Activated T-helper 9 cell treated with anti-CD3 and anti-CD28 coated beads, Interleukin-2, amount 50 U/mL, for 16 hours (primary cell): ENCODE data around the gene ZBTB32.
"Not testable (repeated sequence)": the region's sequence is repeated elsewhere in the genome, so short reads cannot be mapped to it uniquely, and the experiment has no call there.

ENCODE experiments used
- DNase-seq: peaks from one replicate; pipeline ENCODE4 v3.0.0-alpha.2; 2020; ENCODE audit warnings: low read depth

The ZBTB32 gene, protein sequence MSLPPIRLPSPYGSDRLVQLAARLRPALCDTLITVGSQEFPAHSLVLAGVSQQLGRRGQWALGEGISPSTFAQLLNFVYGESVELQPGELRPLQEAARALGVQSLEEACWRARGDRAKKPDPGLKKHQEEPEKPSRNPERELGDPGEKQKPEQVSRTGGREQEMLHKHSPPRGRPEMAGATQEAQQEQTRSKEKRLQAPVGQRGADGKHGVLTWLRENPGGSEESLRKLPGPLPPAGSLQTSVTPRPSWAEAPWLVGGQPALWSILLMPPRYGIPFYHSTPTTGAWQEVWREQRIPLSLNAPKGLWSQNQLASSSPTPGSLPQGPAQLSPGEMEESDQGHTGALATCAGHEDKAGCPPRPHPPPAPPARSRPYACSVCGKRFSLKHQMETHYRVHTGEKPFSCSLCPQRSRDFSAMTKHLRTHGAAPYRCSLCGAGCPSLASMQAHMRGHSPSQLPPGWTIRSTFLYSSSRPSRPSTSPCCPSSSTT

DNA sequence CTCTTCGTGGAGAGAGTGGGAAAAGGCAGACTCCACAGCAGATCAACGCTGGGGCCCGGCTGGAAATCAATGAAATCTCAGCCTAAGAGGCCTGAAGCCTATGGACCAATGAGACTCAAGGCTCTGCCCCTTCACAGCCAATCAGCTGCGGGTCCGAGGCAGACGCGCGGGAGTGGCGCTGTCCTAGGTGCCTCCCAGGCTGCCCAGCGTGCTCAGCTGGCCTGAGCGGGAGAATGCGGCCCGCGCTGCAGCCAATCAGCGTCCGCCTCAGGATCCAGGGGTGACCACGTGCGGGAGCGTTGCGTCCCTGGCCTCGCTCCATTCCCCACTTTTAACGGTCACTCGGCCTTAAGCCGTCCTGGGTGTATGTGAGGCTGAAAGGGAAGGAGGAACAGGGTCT lies at the start of gene ZBTB32:
Gene ZBTB32 (plus strand): TSS at position 341 of the 400 bp plus-strand sequence. CDS start 10,069 bp downstream, outside the sequence.
- DNase-seq: no peak

DNA sequence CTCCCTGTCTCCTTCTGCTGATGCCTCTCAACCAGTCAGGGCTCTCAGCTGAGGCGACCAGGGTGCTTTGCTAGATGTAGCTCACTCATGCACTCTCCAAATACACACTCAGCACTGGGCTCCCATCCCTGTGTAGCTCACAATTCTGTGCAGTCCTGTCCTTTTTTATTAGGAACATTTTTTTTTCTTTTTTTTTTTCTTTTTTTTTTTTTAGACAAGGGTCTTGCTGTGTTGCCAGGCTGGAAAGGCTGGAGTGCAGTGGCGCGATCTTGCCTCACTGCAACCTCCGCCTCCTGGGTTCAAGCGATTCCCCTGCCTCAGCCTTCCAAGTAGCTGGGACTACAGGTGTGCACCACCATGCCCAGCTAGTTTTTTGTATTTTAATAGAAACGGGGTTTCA lies 49.5 kb upstream of the ZBTB32 start:
- DNase-seq: not testable (repeated sequence)

DNA sequence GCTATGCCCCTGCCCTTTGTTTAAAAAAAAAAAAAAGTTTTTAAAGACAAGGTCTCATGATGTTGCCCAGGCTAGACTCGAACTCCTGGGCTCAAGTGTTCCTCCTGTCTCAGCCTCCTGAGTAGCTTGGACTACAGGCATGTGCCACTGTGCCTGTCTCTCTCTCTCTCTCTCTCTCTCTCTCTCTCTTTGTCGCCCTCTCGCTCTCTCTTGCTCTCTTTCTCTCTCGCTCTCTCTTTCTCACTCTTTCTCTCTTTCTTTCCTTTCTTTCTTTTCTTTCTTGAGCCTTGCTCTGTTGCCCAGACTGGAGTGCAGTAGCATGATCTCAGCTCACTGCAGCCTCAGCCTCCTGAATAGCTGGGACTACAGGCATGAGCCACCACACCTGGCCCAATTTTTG lies 48.8 kb upstream of the ZBTB32 start:
- no peak for DNase-seq

DNA sequence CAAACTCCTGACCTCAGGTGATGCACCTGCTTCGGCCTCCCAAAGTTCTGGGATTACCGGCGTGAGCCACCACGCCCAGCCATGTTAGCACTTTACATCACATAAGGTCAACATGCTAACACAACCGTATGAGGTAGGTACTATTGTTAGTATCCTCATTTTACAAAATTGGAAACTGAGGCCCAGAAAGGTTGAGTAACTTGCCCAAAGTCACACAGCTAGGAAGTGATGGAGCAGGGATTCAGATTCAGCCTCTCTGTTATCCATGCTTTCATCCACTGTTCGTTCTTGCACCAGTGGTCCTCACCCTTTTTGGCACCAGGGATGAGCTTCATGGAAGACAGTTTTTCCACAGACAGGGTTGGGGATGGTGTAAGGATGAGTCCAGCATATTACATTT lies 47.7 kb upstream of the ZBTB32 start:
- no peak for DNase-seq

DNA sequence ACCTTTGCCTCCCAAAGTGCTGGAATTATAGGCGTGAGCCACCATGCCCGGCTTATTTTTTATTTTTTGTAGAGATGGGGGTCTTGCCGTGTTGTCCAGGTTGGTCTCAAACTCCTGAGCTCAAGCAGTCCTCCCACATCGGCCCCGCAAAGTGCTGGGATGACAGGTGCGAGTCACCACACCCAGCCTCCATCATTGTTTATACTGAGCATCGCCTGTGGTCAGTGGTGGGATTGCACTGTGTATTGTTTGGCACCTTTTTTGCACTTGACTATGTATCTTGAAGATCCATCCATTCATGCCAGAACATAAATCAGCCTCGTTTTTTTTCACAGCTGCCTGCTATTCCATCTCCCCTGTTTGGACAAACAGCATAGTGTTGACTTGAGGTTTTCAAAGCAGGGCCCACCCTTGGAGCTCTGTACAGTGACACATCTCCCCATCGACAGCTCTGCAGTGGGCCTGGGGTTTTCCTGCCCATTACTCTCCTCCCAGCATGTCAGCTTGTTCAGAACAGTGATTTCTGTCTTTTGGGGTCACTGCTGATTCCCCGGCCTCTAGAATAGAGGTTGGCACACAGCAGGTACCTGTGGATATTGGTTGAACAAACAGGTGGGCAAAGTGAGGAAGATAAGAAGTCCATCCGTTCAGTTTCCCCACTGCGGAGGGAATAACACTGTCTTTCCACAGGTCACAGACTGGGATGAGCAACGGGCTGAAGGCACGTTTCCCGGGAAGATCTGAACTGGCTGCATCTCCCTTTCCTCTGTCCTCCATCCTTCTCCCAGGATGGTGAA lies 46.3 kb upstream of the ZBTB32 start:
- no peak for DNase-seq

DNA sequence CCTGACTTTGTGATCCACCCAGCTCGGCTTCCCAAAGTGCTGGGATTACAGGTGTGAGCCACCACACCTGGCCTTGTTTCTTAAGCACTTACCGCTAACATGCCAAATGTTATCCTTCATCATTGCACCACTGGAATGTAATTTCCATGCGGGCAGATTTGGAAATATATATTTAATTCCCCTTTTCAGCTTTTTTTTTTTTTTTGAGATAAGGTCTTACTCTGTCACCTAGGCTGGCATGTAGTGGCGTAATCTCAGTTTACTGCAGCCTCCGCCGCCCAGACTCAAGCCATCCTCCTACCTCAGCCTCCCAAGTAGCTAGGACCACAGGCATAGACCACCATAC lies 42.4 kb upstream of the ZBTB32 start:
- no peak for DNase-seq

DNA sequence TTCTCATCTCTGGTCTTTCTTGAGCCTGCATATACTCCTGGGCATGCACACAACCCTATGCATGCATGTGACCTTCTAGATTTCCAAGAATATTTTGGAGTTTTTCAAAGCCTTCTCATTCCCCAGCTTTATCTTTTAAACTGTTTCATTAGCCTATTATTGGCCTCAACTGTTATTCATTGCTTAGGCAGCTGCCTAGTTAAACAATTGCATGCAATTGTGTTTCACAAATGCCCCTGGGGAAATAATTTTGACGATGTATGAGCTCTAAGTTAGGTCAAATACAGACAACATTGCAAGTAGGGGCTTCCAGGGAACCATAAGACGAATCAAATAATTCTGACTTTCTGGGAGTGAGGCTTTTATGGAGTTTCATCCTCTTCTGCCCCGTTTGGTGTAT lies 40.4 kb upstream of the ZBTB32 start:
- no peak for DNase-seq

DNA sequence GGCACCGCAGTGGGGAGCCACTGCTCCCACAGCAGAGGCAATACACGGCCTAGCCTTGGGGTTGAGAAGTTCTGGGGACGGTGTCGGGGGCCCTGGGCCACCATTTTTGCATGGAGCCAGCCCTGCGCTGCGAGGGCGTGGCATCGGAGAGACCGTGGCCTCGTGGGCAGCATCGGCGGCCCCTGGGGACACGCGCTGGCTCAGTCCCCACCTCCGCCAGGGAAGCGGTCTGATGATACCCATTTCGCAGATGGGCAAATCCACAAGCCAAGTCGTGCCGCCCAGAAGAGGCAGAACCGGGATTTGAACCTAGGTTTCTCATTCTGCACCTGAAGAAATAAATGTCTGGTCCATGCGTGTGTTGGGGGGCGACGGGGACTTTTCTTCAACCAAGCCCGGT lies 39.2 kb upstream of the ZBTB32 start:
- DNase-seq: no peak

DNA sequence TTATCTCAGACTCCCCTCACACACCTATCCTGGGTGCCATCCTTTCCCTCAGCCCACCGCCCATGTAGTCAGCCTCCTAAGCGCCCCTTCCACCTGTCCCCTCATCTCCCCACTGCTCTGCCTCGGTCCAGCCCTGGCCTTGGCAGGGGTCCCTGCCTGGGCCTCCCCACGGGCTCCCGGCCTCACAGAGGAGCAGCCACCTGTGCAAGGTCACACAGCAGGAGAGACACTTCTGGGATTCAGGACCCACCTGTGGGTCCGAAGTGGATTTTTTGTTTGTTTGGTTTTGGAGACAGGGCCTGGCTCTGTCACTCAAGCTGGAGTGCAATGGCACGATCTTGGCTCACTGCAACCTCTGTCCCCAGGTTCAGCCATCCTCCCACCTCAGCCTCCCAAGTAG lies 38.8 kb upstream of the ZBTB32 start:
- DNase-seq: no peak

DNA sequence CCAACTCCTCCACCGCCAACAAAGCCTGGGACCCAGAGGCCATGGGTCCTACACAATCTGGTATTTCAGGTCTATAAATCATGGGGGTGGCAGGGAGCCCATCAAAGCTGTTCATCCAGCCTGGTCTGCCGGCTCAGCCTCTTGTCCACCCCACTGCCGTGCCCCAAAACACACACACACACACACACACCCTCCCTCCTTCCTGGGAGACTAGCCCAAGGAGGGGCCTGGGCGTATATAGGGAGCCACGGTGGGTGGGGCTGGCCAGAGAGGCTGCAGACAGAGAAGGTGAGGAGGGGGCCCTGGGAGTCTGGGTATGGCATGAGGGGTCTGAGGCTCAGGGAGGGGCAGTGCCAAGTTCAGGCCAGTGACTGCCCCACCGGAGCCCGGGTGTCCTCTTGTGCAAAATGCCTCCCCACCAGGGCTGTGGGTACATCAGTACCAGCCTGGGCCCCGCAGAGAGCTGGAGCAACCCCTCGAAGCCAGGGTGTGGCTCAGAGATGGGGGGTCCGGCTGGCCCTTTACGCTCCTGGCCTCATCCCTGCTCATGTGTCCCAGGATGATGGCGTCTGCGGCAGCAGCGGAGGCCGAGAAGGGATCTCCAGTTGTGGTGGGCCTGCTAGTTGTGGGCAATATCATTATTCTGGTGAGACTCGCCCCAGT lies 38.0 kb upstream of the ZBTB32 start, which contains the start of gene UPK1A:
Gene UPK1A (plus strand): TSS at position 267 of the 663 bp plus-strand sequence. CDS start 296 bp downstream, at position 563.
- DNase-seq: no peak

DNA sequence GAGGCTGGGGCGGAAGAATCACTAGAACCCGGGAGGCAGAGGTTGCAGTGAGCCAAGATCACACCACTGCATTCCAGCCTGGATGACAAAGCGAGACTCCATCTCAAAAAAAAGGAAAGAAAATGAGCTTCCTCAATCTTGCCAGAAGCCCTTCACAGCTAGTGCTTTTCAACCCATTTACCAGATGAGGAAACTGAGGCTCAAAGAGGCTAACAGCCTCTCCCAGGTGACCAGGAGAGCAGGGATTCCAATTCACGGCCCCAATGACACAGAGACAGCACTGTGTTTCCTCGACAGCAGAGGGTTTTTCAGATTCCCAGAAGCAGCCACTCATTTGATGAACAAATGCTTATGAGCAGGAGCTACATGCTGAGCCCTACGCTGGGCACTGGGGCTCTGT lies 34.8 kb upstream of the ZBTB32 start:
- DNase-seq: no peak

DNA sequence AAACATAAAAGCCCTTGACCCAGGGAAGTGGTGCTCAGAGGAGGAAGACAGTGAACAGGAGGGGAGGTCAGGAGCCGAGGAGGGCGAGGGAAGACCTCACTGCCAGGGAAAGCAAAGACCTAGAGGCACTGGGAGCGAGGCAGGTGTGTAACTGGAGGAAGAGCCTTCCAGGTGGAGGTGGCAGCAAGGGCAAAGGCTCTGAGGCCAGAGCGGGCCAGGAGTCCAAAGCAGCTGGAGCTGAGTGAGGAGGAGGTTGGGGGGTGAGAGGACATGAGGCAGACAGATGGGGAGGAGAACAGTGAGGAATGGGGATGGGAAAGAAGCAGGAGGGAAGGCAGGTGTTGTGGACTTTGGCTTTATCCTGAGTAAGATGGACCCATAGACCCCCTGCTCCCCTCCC lies 34.4 kb upstream of the ZBTB32 start:
- no peak for DNase-seq

DNA sequence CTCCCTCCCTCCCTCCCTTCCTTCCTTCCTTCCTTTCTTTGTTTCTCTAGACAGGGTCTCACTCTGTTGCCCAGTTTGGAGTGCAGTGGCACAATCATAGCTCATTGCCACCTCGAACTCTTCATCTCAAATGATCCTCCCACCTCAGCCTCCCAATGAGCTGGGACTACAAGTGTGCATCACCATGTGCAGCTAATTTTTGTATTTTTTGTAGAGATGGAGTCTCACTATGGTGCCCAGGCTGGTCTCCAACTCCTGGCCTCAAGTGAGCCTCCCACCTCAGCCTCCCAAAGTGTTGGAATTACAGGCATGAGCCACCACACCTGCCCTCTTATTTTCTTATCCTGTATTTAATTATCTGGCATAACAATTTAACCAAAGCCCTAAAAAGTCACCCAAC lies 33.7 kb upstream of the ZBTB32 start:
- no peak for DNase-seq

DNA sequence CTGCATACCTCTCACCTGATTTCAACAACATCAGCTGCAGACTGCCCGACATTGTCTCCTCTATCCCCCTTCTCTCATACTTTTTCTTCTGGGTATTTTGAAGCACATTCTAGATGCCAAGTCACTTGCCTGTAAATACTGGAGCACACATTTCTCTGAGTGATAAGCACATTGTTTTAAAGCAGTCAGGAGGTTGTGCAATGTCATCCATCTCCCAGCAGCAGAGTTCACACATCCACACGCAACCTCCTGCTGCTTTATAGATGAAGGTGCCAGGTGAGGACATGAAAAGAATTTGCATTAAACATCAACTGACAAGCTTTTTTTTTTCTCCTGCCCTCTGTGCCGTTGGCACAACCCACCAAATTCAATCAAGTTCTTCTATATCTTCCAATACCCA lies 32.5 kb upstream of the ZBTB32 start:
- DNase-seq: no peak

DNA sequence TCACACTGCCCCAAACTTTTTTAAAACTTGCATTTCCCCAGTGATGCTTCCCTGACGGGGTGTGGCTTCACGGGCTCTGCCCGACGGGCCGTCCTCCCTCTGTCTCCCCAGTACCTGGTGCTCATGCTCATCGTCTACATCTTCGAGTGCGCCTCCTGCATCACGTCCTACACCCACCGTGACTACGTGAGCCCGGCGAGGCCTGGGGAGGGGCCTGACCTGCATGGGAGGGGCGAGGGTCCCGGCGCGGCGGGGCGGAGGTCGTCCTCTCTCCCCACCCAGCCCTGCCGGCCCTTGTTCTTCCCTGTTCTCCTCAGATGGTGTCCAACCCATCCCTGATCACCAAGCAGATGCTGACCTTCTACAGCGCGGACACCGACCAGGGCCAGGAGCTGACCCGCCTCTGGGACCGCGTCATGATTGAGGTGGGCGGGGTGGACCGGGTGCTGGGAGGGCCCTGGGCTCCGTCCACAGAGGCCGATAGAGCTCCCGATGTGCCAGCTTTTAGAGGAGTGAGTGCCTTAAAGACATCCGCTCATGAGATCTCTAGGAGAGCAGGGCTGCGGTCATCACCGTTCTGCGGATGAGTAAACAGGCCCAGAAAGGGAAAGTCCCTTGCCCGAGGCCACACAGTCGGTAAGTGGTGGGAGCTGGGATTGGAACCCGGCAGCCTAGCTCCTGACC lies 31.1 kb upstream of the ZBTB32 start:
- DNase-seq: peak; percentile 26

DNA sequence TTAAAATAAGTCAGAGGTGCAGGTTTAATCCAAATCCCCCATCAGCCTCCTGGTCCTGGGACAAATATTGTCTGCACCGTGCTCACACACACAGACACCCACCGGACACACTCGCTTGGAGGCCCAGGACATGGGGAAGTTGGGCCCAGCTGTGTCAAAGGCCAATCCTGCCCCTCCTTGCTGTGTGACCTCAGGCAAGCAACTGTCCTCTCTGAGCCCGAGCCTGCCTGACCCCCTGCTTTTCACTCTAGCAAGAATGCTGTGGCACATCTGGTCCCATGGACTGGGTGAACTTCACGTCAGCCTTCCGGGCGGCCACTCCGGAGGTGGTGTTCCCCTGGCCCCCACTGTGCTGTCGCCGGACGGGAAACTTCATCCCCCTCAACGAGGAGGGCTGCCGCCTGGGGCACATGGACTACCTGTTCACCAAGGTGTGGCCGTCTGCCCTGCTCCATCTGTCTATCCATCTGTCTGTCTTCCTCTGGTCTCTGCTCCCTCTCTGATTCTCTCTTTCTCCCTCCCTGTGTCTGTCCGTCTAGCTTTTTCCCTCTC lies 28.7 kb upstream of the ZBTB32 start:
- DNase-seq: no peak

DNA sequence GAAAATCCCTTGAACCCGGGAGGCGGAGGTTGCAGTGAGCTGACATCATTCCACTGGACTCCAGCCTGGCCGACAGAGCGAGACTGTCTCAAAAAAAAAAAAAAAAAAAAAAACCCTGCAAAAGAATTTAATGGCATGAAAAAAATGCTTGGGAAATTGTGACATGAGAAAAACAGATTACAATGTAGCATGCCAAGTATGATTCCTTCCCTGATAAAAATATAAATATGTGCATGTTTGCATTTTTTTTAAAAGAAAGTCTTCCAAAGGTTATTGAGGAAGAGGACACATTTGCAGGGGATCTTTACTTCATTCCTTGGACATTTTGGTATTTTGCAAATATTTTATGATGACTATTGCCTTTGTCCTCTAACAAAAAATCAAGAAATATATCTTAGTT lies 14.5 kb upstream of the ZBTB32 start:
- DNase-seq: no peak

DNA sequence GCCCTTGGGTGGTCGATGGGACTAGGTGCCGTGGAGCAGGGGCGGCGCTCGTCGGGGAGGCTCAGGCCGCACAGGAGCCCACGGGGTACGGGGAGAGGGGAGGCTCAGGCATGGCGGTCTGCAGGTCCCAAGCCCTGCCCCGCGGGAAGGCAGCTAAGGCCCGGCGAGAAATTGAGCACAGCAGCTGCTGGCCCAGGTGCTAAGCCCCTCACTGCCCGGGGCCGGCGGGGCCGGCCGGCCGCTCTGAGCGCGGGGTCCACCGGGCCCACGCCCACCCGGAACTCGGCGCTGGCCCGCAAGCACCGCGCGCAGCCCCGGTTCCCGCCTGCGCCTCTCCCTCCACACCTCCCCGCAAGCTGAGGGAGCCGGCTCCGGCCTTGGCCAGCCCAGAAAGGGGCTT lies 13.3 kb upstream of the ZBTB32 start:
- DNase-seq: not testable (repeated sequence)

DNA sequence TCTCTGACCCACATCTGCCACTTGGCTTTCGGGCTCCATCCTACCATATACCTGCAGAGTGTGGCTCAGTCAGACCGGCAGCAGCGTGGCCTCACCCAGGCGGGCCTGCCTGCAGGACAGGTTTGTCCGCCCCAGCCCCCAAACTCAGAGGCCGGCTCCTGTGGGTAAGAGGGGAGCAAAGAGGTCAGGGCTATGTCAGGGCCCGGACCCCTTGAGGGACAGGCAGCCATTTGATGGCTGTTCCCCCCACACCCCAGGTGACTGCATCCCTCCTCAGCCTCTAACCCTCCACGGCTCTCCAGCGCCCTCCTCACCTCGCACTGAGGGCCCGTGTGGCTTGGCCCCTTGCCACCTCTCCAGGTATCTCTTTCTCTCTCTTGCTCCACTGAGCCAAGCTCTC lies 12.3 kb upstream of the ZBTB32 start:
- DNase-seq: no peak

DNA sequence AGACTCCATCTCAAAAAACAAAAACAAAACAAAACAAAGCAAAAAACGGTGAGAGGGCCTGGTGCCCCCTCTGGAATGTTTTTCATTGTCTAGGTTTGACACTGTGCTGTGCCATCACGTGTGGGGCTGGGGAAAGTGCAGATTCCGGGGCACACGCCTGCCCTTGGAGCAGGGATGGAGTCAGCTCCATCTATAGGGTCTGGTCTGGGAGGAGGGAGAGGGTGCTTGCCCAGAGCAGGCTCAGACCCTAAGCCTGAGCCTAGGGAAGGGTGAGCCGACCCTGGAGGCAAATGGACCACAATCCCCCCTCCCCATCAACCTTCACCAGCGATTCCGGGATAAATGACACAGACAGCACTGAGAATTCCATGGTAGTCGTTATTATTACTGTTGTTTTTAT lies 10.9 kb upstream of the ZBTB32 start:
- DNase-seq: no peak

DNA sequence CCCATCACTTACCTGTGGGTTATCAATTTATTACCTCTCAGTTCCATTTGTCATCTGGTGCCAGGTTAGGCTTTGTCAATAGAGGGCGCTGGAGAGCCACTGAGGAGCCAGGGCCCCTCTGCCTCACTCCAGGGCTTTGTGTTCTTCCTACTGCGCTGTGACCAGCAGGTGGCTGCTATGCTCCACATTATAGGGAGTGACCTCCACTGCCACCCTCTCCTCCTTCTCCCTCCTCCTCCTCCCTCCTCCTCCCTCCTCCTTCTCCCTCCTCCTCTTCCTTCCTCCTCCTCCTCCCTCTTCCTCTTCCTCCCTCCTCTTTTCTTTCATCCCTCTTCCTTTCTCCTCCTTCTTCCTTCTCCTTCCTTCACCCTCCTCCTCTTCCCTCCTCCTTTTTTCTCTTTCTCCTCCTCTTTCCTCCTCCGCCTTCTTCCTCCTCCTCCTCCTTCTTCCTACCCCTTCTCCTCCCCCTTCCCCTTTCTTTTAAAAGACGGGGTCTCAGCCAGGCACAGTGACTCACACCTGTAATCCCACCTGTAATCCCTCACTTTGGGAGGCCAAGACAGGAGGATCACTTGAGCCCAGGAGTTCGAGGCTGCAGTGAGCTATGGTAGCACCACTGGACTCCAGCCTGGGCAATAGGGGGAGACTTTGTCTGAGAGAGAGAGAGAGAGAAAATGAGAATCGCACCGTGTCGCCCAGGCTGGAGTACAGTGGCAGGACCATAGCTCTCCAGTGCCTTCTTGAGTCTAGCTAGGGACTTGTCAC lies 10.3 kb upstream of the ZBTB32 start:
- peak; percentile 81 for DNase-seq
